ENCODE results near the gene GARRE1.

Gene GARRE1

GRCh38 chr19:34229721-34230120 lies 24.6 kb upstream of the GARRE1 start:
- no peak overlapping the region for H3K4me3 ChIP-seq (replicated peaks; ENCODE audit: low read depth, low read length)
- no peaks in the 10 kb centered on the region for H3K27me3 ChIP-seq (replicated peaks; ENCODE audit: control insufficient read depth, insufficient read depth, low read length)
- H3K36me3 ChIP-seq (ENCODE audit: control insufficient read depth, insufficient read depth, low read length) = peaks cover 4% of the 10 kb centered on the region
- no peak for DNase-seq (ENCODE audit: extremely low read depth, insufficient read length)
- no peak for TF ChIP-seq CTCF (IDR thresholded peaks at IDR 0.05; ENCODE audit: insufficient read depth, low read length, poor library complexity, severe bottlenecking)

GRCh38 chr19:34230820-34231219 lies 23.5 kb upstream of the GARRE1 start:
- Histone ChIP-seq H3K4me3 (replicated peaks; ENCODE audit: low read depth, low read length) (no peak overlapping the region), H3K27me3 (replicated peaks; ENCODE audit: control insufficient read depth, insufficient read depth, low read length) (no peaks in the 10 kb centered on the region), H3K36me3 (ENCODE audit: control insufficient read depth, insufficient read depth, low read length) (peaks cover 3% of the 10 kb centered on the region)
- DNase-seq (ENCODE audit: extremely low read depth, insufficient read length) = no peak
- TF ChIP-seq CTCF (IDR thresholded peaks at IDR 0.05; ENCODE audit: insufficient read depth, low read length, poor library complexity, severe bottlenecking) = no peak

GRCh38 chr19:34231439-34231838 lies 22.9 kb upstream of the GARRE1 start:
- Histone ChIP-seq H3K36me3 (ENCODE audit: control insufficient read depth, insufficient read depth, low read length) (peaks cover 3% of the 10 kb centered on the region), H3K4me3 (replicated peaks; ENCODE audit: low read depth, low read length) (no peak overlapping the region), H3K27me3 (replicated peaks; ENCODE audit: control insufficient read depth, insufficient read depth, low read length) (no peaks in the 10 kb centered on the region)
- no peak for DNase-seq (ENCODE audit: extremely low read depth, insufficient read length)
- TF ChIP-seq CTCF (IDR thresholded peaks at IDR 0.05; ENCODE audit: insufficient read depth, low read length, poor library complexity, severe bottlenecking) = no peak

GRCh38 chr19:34232566-34233481 lies 21.5 kb upstream of the GARRE1 start:
- Histone ChIP-seq H3K4me3 (replicated peaks; ENCODE audit: low read depth, low read length) (no peak overlapping the region), H3K36me3 (ENCODE audit: control insufficient read depth, insufficient read depth, low read length) (peaks cover 3% of the 10 kb centered on the region), H3K27me3 (replicated peaks; ENCODE audit: control insufficient read depth, insufficient read depth, low read length) (no peaks in the 10 kb centered on the region)
- TF ChIP-seq CTCF (IDR thresholded peaks at IDR 0.05; ENCODE audit: insufficient read depth, low read length, poor library complexity, severe bottlenecking) = no peak
- DNase-seq (ENCODE audit: extremely low read depth, insufficient read length) = no peak

- H3K4me3 ChIP-seq (replicated peaks; ENCODE audit: low read depth, low read length) = no peak overlapping the region
- TF ChIP-seq CTCF (IDR thresholded peaks at IDR 0.05; ENCODE audit: insufficient read depth, low read length, poor library complexity, severe bottlenecking) = no peak
- H3K27me3 ChIP-seq (replicated peaks; ENCODE audit: control insufficient read depth, insufficient read depth, low read length) = no peaks in the 10 kb centered on the region
- no peaks in the 10 kb centered on the region; the same call in 1 of the 2 replicates for H3K36me3 ChIP-seq (ENCODE audit: control insufficient read depth, insufficient read depth, low read length)
- no peak for DNase-seq (ENCODE audit: extremely low read depth, insufficient read length)
Observed at GRCh38 chr19:34235425-34235940, 18.9 kb upstream of the GARRE1 start.
